GM21717 (cell line): Measurements from ENCODE around the gene ESYT3.

Experiments
- ATAC-seq: cut with Tn5 transposase; IDR thresholded peaks from one replicate; pipeline ENCODE4 v1.9.1; 2021; ENCODE audit warnings: mild to moderate bottlenecking, moderate library complexity; ENCODE audit not compliant: unreplicated experiment

Gene ESYT3

DNA sequence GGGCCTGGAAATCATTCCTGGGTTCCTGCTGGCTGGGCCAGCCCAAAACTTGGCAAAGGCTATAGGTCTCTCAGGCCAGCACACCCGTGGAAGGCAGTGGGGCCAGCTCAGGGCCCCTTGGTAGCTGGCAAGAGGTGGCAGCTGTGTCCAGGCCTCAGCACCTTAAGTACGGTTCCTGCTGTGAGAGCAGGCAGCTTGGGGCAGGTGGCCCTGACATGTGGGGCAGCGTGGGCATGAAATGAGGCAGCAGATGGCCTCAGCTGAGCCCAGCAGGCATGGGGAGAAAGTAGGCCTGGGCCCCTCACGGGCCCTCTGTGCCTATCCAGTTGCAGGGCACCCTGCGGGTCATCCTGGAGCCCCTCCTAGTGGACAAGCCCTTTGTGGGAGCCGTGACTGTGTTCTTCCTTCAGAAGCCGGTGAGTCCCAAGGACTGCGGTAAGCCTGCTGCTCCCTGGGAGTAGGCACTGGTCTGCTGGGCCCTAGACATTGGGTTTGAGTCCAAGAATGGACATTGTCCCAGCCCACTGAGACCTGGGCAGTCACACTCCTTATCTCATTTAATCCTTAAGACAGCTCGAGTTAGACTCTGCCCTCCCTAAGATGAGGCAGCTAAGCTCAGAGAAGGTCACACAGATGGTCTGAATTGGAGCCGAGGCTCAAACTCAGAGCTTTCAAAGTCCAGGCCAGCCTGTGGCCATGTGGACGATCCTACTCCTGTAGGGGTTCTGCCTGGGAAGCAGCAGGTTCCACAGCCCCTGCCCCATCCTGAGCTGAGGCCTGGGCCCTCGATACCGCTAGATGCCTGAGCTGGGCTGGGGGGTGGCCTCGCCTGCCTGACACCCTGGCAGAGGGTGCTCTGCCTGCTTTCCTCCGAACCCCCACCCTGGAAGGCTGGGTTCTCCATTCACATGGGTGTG lies 25.5 kb downstream of the ESYT3 start:
- ATAC-seq = no peak

- no peak for ATAC-seq
Observed at GRCh38 chr3:138460536-138461205, 26.3 kb downstream of the ESYT3 start.

GRCh38 chr3:138461246-138461645 lies 26.8 kb downstream of the ESYT3 start:
- no peak for ATAC-seq

GRCh38 chr3:138461896-138462295 lies 27.5 kb downstream of the ESYT3 start:
- no peak for ATAC-seq

GRCh38 chr3:138463724-138464490 lies 29.5 kb downstream of the ESYT3 start:
- ATAC-seq = no peak

DNA sequence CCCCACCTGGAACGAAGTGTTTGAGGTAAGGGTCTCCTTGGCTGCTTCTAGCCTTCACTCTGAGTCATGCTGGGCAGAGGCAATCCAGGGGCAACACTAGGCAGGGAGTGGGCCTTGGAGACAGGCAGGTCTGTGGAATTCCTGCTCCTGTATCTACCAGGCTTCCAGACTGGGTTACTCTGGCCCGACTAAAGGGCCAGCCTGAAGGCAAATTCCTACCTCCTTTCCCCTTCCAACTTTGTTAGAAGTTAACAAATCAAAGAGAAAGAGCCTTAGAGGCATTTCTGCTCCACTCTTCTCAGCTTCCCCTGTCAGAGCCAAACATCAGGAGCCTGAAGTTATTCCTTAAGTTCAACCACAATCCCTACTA lies 30.1 kb downstream of the ESYT3 start:
- ATAC-seq = no peak

DNA sequence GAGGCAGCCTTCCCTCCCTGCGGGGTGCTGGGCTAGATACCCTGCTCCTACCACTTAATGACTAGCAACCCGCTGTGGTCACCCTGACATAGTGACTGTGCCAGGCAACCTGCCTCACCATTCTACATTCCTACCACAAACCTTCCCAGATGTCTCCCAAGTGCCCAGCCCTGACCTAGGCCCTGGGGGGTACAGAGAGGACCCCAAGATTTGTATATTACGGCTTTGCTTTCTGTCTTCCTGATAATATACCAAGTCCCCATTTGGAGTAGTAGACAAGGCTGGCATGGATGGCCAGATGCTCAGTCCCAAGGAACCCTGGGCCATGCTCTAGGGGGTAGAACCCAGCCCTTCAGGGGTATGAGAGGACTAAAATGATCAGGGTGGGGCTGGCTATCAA lies 31.0 kb downstream of the ESYT3 start:
- no peak for ATAC-seq

DNA sequence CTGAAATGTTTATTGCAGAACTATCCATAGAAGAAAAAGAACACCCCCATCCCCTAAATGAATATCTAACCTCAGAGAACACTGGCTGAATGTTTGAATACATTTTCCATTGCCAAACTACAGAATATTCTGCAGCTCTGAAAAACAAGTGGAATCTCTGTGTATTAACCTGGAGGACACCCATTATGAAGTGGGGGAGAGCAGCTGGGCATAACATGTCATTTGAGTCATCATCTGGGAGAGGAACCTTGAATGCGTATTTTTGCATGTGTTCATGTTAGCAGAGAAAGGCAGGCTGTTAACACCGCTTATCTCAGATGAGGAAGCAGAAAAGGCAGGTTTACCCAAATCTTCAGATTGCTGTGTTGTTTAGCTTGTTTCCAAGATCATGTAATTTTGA lies 31.5 kb downstream of the ESYT3 start:
- ATAC-seq = no peak

- no peak for ATAC-seq
Observed at GRCh38 chr3:138467931-138468330, 33.5 kb downstream of the ESYT3 start.

DNA sequence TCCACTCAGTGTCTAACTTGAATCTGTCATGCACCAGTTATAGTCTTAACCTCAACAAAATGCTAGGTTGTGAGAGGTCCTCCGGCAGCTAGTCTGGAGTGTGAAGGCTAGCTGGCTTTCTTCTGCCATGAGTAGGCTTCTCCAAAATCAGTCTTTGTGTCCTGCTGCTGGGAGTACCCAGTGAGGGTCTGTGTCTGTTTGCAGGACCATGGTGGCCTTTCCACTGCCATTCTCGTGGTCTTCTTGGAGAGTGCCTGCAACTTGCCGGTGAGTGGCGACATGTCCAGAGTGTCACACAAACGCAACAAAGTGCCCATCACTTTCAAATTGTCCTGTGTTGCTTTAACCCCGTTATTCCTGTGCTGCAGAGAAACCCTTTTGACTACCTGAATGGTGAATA lies 34.0 kb downstream of the ESYT3 start:
- no peak for ATAC-seq

- no peak for ATAC-seq
Observed at GRCh38 chr3:138468886-138469285, 34.5 kb downstream of the ESYT3 start.

DNA sequence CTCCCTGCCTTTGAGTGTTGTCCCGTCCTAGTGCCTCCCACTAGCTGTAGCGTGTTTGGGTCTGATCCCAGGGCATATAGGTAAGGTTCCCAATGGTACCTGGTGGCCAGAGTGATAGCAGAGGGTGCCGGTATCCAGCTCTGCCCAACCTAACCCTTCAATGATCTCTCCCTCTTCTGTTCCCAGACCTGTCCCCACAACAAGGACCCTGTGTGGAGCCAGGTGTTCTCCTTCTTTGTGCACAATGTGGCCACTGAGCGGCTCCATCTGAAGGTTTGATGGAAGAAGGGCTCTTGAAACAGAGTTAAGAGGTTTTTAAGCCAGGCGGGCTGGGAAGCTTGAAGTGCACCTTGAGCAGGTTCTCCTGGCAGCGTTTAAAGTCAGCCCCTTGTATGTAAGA lies 35.5 kb downstream of the ESYT3 start:
- ATAC-seq = no peak

- no peak for ATAC-seq
Observed at GRCh38 chr3:138470687-138471086, 36.3 kb downstream of the ESYT3 start.

- no peak for ATAC-seq
Observed at GRCh38 chr3:138471481-138471880, 37.1 kb downstream of the ESYT3 start.

- ATAC-seq = no peak
Observed at GRCh38 chr3:138472141-138472825, 37.9 kb downstream of the ESYT3 start.

GRCh38 chr3:138473391-138473790 lies 39.0 kb downstream of the ESYT3 start:
- no peak for ATAC-seq

- ATAC-seq = no peak
Observed at GRCh38 chr3:138474163-138474562, 39.7 kb downstream of the ESYT3 start.

GRCh38 chr3:138476526-138476925 lies 42.1 kb downstream of the ESYT3 start:
- ATAC-seq = no peak

GRCh38 chr3:138477120-138477519 lies 42.7 kb downstream of the ESYT3 start:
- no peak for ATAC-seq

DNA sequence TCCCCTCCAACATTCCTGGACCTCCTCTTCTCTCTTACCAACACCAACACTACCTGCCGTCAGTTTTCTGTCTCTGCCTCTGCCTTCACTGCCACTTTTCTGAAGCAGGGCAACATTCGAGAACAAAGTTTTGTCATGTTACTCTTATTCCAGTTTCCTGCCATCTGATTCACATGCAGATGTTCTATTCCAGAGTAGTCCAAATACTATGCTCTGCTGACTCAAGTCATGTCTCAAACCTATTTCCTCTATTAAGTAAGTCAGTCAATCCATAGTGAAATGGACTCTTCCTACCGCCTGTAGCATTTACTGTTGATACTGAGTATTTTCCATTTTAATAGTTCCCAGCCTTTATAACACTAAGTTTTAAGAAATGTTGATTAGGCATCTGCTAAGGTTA lies 43.4 kb downstream of the ESYT3 start:
- no peak for ATAC-seq

DNA sequence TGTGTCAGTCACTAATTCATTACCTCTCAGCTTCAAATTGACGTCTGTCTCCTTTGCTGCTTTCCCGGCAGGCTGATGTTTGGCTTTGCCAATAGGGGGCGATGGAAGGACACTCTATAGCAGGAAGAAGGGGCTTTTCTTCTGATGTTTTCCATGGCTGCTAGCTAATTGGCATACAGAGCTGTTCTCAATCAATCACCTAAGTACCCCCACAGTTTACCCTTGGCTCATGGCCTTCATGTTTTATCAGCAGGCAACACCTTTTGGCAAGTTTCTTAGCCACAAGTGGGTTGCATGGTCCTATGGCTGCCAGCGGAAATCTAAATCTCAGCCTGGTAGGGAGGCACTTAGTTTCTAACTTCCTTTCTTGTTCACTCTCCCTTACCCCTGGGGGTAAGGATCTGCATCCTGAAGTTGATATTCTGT lies 45.0 kb downstream of the ESYT3 start:
- no peak for ATAC-seq
